Neural cell (in vitro differentiated cells): ENCODE data around the gene CACNA1C. TPM values are rescaled to one million over a fixed set of nuclear protein-coding genes. Genes with fewer than 3 reads are reported as not detected.

Experiments
- H2AFZ ChIP-seq: fragments of 200-600, 300-800 bp; sonication (generic), shearing (Covaris generic); 2 replicates; pipeline ENCODE4 v1.6.0; 2014; ENCODE audit warnings: low read depth, mild to moderate bottlenecking, antibody characterized with exemption, low read length, moderate library complexity
- H3F3A ChIP-seq: fragments of 200-600 bp; shearing (Covaris generic); 2 replicates; pipeline ENCODE4 v1.6.1; 2016; ENCODE audit warnings: mild to moderate bottlenecking, moderate library complexity, mixed read lengths, antibody characterized with exemption, low read length; ENCODE audit not compliant: insufficient read depth, poor library complexity, severe bottlenecking
- H3K27ac ChIP-seq: fragments of 200-600, 300-800 bp; sonication (generic), shearing (Covaris generic); 2 replicates; pipeline ENCODE4 v1.5.1; 2014; ENCODE audit warnings: mild to moderate bottlenecking, low read length, moderate library complexity
- H3K27me3 ChIP-seq: fragments of 300-800, 200-600 bp; sonication (generic), shearing (Covaris generic); 2 replicates; pipeline ENCODE4 v1.6.0; 2014; ENCODE audit warnings: mild to moderate bottlenecking, low read depth, low read length, moderate library complexity; ENCODE audit not compliant: insufficient read depth
- H3K36me3 ChIP-seq: fragments of 300-800, 200-600 bp; sonication (generic), shearing (Covaris generic); 2 replicates; pipeline ENCODE4 v1.5.1; 2014; ENCODE audit warnings: mild to moderate bottlenecking, antibody characterized with exemption, low read length, moderate library complexity; ENCODE audit not compliant: insufficient read depth
- H3K4me2 ChIP-seq: fragments of 300-800, 200-600 bp; sonication (generic), shearing (Covaris generic); 2 replicates; pipeline ENCODE4 v1.6.0; 2014; ENCODE audit warnings: mild to moderate bottlenecking, low read length
- H3K4me3 ChIP-seq: fragments of 300-800, 200-600 bp; sonication (generic), shearing (Covaris generic); 2 replicates; pipeline ENCODE4 v1.5.1; 2014; ENCODE audit warnings: mild to moderate bottlenecking, low read length, moderate library complexity
- H3K79me2 ChIP-seq: fragments of 200-600 bp; shearing (Covaris generic); replicated peaks from 2 replicates; pipeline ENCODE4 v1.6.0; 2014; ENCODE audit warnings: mild to moderate bottlenecking, low read length, moderate library complexity; ENCODE audit not compliant: insufficient read depth
- H3K9ac ChIP-seq: fragments of 300-800, 200-600 bp; sonication (generic), shearing (Covaris generic); 2 replicates; pipeline ENCODE4 v1.6.1; 2016; ENCODE audit warnings: mild to moderate bottlenecking, low read length, mixed read lengths
- H3K9me2 ChIP-seq: fragments of 200-600 bp; shearing (Covaris generic); 2 replicates; pipeline ENCODE4 v1.6.1; 2016; ENCODE audit warnings: mild to moderate bottlenecking, low read length, mixed read lengths; ENCODE audit not compliant: insufficient read depth
- H3K9me3 ChIP-seq: fragments of 200-600, 300-800 bp; sonication (generic), shearing (Covaris generic); 2 replicates; pipeline ENCODE4 v1.6.1; 2016; ENCODE audit warnings: mild to moderate bottlenecking, mixed run types, low read length, moderate library complexity, mixed read lengths
- H4K20me1 ChIP-seq: fragments of 200-600 bp; shearing (Covaris generic); 2 replicates; pipeline ENCODE4 v1.6.1; 2016; ENCODE audit warnings: mild to moderate bottlenecking, mixed run types; ENCODE audit not compliant: insufficient read depth
- CTCF ChIP-seq: fragments of 450-650 bp; IDR thresholded peaks from 2 replicates; pipeline ENCODE4 v1.5.1; 2014; ENCODE audit warnings: antibody characterized with exemption, mild to moderate bottlenecking, moderate library complexity; ENCODE audit not compliant: poor library complexity, severe bottlenecking
- EP300 ChIP-seq: fragments of 450-650 bp; conservative IDR thresholded peaks from 2 replicates; pipeline ENCODE4 v1.6.1; 2014; ENCODE audit warnings: antibody characterized with exemption, mild to moderate bottlenecking, moderate library complexity; ENCODE audit not compliant: poor library complexity, severe bottlenecking
- EZH2 ChIP-seq: fragments of 200-600, 300-800 bp; shearing (Covaris generic), sonication (generic); IDR thresholded peaks from 2 replicates; pipeline ENCODE4 v1.6.1; 2014; ENCODE audit warnings: antibody characterized with exemption, low read length, borderline replicate concordance, mild to moderate bottlenecking; ENCODE audit not compliant: insufficient read depth, poor library complexity, severe bottlenecking
- MXI1 ChIP-seq: fragments of 450-650 bp; conservative IDR thresholded peaks from 2 replicates; pipeline ENCODE4 v1.6.1; 2014; ENCODE audit warnings: antibody characterized with exemption, mild to moderate bottlenecking; ENCODE audit not compliant: poor library complexity, severe bottlenecking
- POLR2AphosphoS5 ChIP-seq: IDR thresholded peaks from 2 replicates; pipeline ENCODE4 v1.6.1; 2012
- RAD21 ChIP-seq: fragments of 450-650 bp; conservative IDR thresholded peaks from 2 replicates; pipeline ENCODE4 v1.6.1; 2014; ENCODE audit warnings: antibody characterized with exemption, mild to moderate bottlenecking, moderate library complexity
- REST ChIP-seq: IDR thresholded peaks from 2 replicates; pipeline ENCODE4 v1.6.1; 2012; ENCODE audit warnings: borderline replicate concordance
- SMC3 ChIP-seq: fragments of 450-650 bp; conservative IDR thresholded peaks from 2 replicates; pipeline ENCODE4 v1.6.1; 2014; ENCODE audit warnings: antibody characterized with exemption, mild to moderate bottlenecking, moderate library complexity; ENCODE audit not compliant: poor library complexity
- TAF1 ChIP-seq: IDR thresholded peaks from 2 replicates; pipeline ENCODE4 v1.6.1; 2012; ENCODE audit warnings: low read depth
- polyA plus RNA-seq: library from polyadenylated mRNA; depleted of rRNA; stranded (reverse); fragments of >200 nt; gene quantifications from 2 replicates; pipeline ENCODE4 v1.2.3, GENCODE V29; 2014

The CACNA1C gene
- polyA plus RNA-seq, 1 donor from 2014 or later = 9.7 TPM

- no peak overlapping the region for H3K4me2 ChIP-seq
- H2AFZ ChIP-seq = no peak overlapping the region
- H3K27ac ChIP-seq = no peak overlapping the region
- no peak overlapping the region for H3K9ac ChIP-seq
- H3K36me3 ChIP-seq = no peaks in the 10 kb centered on the region
- no peaks in the 10 kb centered on the region for H3K27me3 ChIP-seq
- H3K9me2 ChIP-seq = no peaks in the 10 kb centered on the region
- no peak overlapping the region for H3K4me3 ChIP-seq
- TF ChIP-seq MXI1 (no peak), RAD21 (no peak), CTCF (no peak), EZH2 (no peak), TAF1 (no peak), SMC3 (no peak), POLR2AphosphoS5 (no peak), REST (no peak), EP300 (no peak)
- no peaks in the 10 kb centered on the region for H3F3A ChIP-seq
- no peaks in the 10 kb centered on the region for H3K79me2 ChIP-seq
- no peaks in the 10 kb centered on the region for H4K20me1 ChIP-seq
- H3K9me3 ChIP-seq = no peaks in the 10 kb centered on the region
Observed at GRCh38 chr12:2443776-2444175, 391.0 kb downstream of the CACNA1C start.

GRCh38 chr12:2445968-2446367 is 393.2 kb downstream of the CACNA1C start:
- H4K20me1 ChIP-seq = no peaks in the 10 kb centered on the region
- no peak overlapping the region for H3K4me2 ChIP-seq
- H3K79me2 ChIP-seq = no peaks in the 10 kb centered on the region
- no peak overlapping the region for H3K4me3 ChIP-seq
- no peaks in the 10 kb centered on the region for H3F3A ChIP-seq
- no peaks in the 10 kb centered on the region for H3K27me3 ChIP-seq
- H3K36me3 ChIP-seq = no peaks in the 10 kb centered on the region
- no peak overlapping the region for H3K9ac ChIP-seq
- no peak overlapping the region for H3K27ac ChIP-seq
- H2AFZ ChIP-seq = no peak overlapping the region
- TF ChIP-seq REST = no peak
- no peaks in the 10 kb centered on the region for H3K9me2 ChIP-seq
- H3K9me3 ChIP-seq = no peaks in the 10 kb centered on the region
